ENCODE data around the gene TMEM132A.

TMEM132A gene

GRCh38 chr11:60889869-60890311 lies 34.4 kb upstream of the TMEM132A start:
- FAIRE-seq: no peak
- TF ChIP-seq POU2F2 (IDR thresholded peaks at IDR 0.05; ENCODE audit: low read depth, low read length): 0 out of 2 replicates have a peak, but pooled peaks have one; percentile 9
- TF ChIP-seq POLR2AphosphoS5 (IDR thresholded peaks at IDR 0.05; ENCODE audit: low read depth, low read length): peak; percentile 82; the same call in 1 of the 2 replicates
- TF ChIP-seq SPI1 (IDR thresholded peaks at IDR 0.05; ENCODE audit: low read depth, low read length): no peak
- DNase-seq (ENCODE audit: insufficient read length, low spot score): no peak

DNA sequence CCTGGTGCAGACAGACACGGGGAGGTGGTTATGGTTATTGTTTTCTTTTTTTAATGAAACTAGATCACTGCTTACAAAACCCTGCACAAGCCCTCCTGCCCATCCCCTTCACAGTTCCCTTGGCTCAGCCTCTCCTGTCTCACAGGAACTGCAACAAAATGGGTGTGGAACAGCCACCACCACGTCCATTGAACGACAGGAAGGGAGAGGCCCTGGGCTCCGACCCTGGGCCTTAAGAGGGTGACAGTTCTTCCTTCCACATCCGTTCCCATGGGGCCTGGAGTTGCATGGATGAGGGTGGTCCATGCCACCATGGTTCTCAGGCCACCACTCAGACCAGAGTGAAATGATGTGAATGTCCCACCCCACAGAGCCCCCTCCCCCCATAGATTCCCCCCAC lies 33.6 kb upstream of the TMEM132A start:
- FAIRE-seq (no peak), DNase-seq (ENCODE audit: insufficient read length, low spot score) (no peak)
- TF ChIP-seq POLR2AphosphoS5 (IDR thresholded peaks at IDR 0.05; ENCODE audit: low read depth, low read length) (no peak), POU2F2 (IDR thresholded peaks at IDR 0.05; ENCODE audit: low read depth, low read length) (no peak), PAX5 (IDR thresholded peaks at IDR 0.05; ENCODE audit: insufficient read depth, low read length, severe bottlenecking) (no peak), POLR2A (IDR thresholded peaks at IDR 0.05; ENCODE audit: low read depth, low read length) (no peak)

GRCh38 chr11:60891103-60891741 lies 33.0 kb upstream of the TMEM132A start:
- TF ChIP-seq POLR2AphosphoS5 (IDR thresholded peaks at IDR 0.05; ENCODE audit: low read depth, low read length): no peak
- no peak for TF ChIP-seq PAX5 (IDR thresholded peaks at IDR 0.05; ENCODE audit: insufficient read depth, low read length, severe bottlenecking)
- no peak for TF ChIP-seq POU2F2 (IDR thresholded peaks at IDR 0.05; ENCODE audit: low read depth, low read length)
- TF ChIP-seq TAF1 (IDR thresholded peaks at IDR 0.05; ENCODE audit: low read depth, low read length): no peak
- no peak for TF ChIP-seq POLR2A (IDR thresholded peaks at IDR 0.05; ENCODE audit: low read depth, low read length)
- no peak for TF ChIP-seq SPI1 (IDR thresholded peaks at IDR 0.05; ENCODE audit: low read depth, low read length)
- DNase-seq (ENCODE audit: insufficient read length, low spot score): no peak

GRCh38 chr11:60895687-60896086 lies 28.6 kb upstream of the TMEM132A start:
- DNase-seq (ENCODE audit: insufficient read length, low spot score): no peak
- TF ChIP-seq POLR2A (IDR thresholded peaks at IDR 0.05; ENCODE audit: low read depth, low read length) (no peak), PAX5 (IDR thresholded peaks at IDR 0.05; ENCODE audit: insufficient read depth, low read length, severe bottlenecking) (no peak), POLR2AphosphoS5 (IDR thresholded peaks at IDR 0.05; ENCODE audit: low read depth, low read length) (no peak), SPI1 (IDR thresholded peaks at IDR 0.05; ENCODE audit: low read depth, low read length) (no peak), TAF1 (IDR thresholded peaks at IDR 0.05; ENCODE audit: low read depth, low read length) (no peak), POU2F2 (IDR thresholded peaks at IDR 0.05; ENCODE audit: low read depth, low read length) (no peak)

More at GRCh38 chr11:60891103-60891741, 33.0 kb upstream of the TMEM132A start:
- FAIRE-seq: no peak

GRCh38 chr11:60897496-60897895 lies 26.8 kb upstream of the TMEM132A start:
- FAIRE-seq (no peak), DNase-seq (ENCODE audit: insufficient read length, low spot score) (no peak)
- TF ChIP-seq POU2F2 (IDR thresholded peaks at IDR 0.05; ENCODE audit: low read depth, low read length) (no peak), TAF1 (IDR thresholded peaks at IDR 0.05; ENCODE audit: low read depth, low read length) (no peak)

More at GRCh38 chr11:60895687-60896086, 28.6 kb upstream of the TMEM132A start:
- FAIRE-seq: no peak

DNA sequence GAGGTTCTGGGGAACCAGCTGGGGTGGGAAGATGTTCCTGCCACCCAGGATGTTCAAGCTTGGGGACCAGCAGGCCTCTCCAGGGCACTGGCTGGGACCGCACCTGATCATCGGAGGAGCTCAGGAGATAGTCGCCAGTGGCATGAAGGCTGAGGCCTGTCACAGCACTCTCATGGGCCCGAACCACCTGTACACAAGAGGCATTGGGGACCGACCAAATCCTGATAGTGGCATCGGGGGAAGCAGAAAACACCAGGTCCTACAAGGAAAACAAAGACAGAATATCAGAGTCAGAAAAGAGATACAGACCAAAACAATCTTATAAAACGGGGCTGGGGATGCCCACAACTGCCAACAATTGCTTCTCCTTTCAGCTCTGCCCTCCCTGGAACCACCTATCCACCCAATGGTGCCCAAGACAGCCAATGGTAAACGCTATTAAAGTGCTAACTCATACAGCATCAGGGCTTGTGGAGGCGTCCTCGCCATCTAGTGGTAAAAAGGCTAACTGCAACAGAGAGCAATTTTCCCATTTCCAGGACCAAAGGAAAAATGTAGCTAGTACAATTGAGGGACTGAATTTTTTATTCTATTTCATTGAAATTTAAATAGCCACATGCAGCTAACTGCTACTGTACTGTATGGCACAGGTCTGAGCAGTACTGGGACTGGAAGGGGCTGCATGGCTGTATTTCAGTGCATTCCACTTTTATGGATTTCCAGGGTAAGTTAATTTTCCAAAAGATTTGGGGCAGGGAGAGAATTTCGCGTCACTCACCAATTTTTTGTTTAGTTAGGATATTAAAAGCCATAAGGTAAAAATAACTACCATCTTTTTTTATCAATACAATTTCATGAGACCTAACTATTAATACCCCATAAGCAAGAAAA lies 25.0 kb upstream of the TMEM132A start:
- FAIRE-seq (peak; percentile 55), DNase-seq (ENCODE audit: insufficient read length, low spot score) (no peak)
- no peak for TF ChIP-seq POLR2A (IDR thresholded peaks at IDR 0.05; ENCODE audit: low read depth, low read length)
- TF ChIP-seq POLR2AphosphoS5 (IDR thresholded peaks at IDR 0.05; ENCODE audit: low read depth, low read length): no peak
- TF ChIP-seq PAX5 (IDR thresholded peaks at IDR 0.05; ENCODE audit: insufficient read depth, low read length, severe bottlenecking): no peak
- TF ChIP-seq SPI1 (IDR thresholded peaks at IDR 0.05; ENCODE audit: low read depth, low read length): no peak
- TF ChIP-seq POU2F2 (IDR thresholded peaks at IDR 0.05; ENCODE audit: low read depth, low read length): no peak
- TF ChIP-seq TAF1 (IDR thresholded peaks at IDR 0.05; ENCODE audit: low read depth, low read length): no peak

- FAIRE-seq: no peak
- TF ChIP-seq POU2F2 (IDR thresholded peaks at IDR 0.05; ENCODE audit: low read depth, low read length): no peak
- no peak for TF ChIP-seq POLR2AphosphoS5 (IDR thresholded peaks at IDR 0.05; ENCODE audit: low read depth, low read length)
- TF ChIP-seq POLR2A (IDR thresholded peaks at IDR 0.05; ENCODE audit: low read depth, low read length): no peak
- TF ChIP-seq PAX5 (IDR thresholded peaks at IDR 0.05; ENCODE audit: insufficient read depth, low read length, severe bottlenecking): no peak
- no peak for TF ChIP-seq SPI1 (IDR thresholded peaks at IDR 0.05; ENCODE audit: low read depth, low read length)
- no peak for TF ChIP-seq TAF1 (IDR thresholded peaks at IDR 0.05; ENCODE audit: low read depth, low read length)
- DNase-seq (ENCODE audit: insufficient read length, low spot score): no peak
These were observed 24.3 kb upstream of the TMEM132A start for GRCh38 chr11:60899977-60900376.

DNA sequence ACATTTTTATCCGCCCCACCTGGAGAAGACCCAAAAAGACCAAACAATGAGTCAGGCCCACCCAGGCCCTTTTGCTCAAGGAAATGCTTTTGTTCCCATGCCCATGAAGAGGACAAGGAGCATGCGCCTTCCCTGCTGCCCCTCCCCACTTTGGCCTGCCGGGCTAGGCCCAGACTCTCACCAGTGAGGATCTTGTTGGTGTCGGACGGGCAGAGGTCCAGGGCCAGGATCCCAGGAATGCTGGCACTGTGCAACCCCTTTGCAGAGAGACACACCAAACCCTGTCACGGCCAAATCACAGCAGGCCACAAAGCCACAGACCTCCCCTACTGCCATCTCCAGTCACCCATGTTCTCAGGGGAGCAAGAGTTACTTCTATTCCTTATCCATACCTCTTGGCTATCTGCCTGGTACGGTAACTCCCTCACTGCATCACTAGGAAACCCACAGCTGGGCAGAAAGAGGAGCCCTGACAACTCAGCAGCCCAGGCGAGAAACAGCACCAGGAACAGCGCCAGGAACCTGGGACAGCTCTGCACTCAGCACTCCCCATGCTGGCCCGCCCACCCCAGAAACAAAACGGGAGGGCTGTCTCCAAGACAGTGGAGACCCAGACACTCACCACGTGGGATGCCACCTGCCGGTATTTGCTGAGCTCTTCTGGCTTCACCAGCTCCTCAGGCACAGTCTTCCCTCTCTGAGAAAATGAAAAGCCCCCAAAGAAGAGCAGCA lies 23.4 kb upstream of the TMEM132A start:
- TF ChIP-seq POLR2A (IDR thresholded peaks at IDR 0.05; ENCODE audit: low read depth, low read length) (no peak), TAF1 (IDR thresholded peaks at IDR 0.05; ENCODE audit: low read depth, low read length) (no peak), SPI1 (IDR thresholded peaks at IDR 0.05; ENCODE audit: low read depth, low read length) (no peak), PAX5 (IDR thresholded peaks at IDR 0.05; ENCODE audit: insufficient read depth, low read length, severe bottlenecking) (no peak), POLR2AphosphoS5 (IDR thresholded peaks at IDR 0.05; ENCODE audit: low read depth, low read length) (no peak), POU2F2 (IDR thresholded peaks at IDR 0.05; ENCODE audit: low read depth, low read length) (no peak)
- DNase-seq (ENCODE audit: insufficient read length, low spot score) (no peak), FAIRE-seq (no peak)

- TF ChIP-seq POLR2AphosphoS5 (IDR thresholded peaks at IDR 0.05; ENCODE audit: low read depth, low read length) (no peak), POLR2A (IDR thresholded peaks at IDR 0.05; ENCODE audit: low read depth, low read length) (no peak), POU2F2 (IDR thresholded peaks at IDR 0.05; ENCODE audit: low read depth, low read length) (no peak), TAF1 (IDR thresholded peaks at IDR 0.05; ENCODE audit: low read depth, low read length) (no peak), SPI1 (IDR thresholded peaks at IDR 0.05; ENCODE audit: low read depth, low read length) (no peak), PAX5 (IDR thresholded peaks at IDR 0.05; ENCODE audit: insufficient read depth, low read length, severe bottlenecking) (no peak)
- no peak for DNase-seq (ENCODE audit: insufficient read length, low spot score)
- FAIRE-seq: no peak
These were observed 21.6 kb upstream of the TMEM132A start for GRCh38 chr11:60902625-60903024.

Measured in GM12891 (cell line).